Renal cortex interstitium (tissue), 11 donors: ENCODE results near the gene COG2. TPM values are rescaled to one million over a fixed set of nuclear protein-coding genes. Genes with fewer than 3 reads are reported as not detected.
"Not testable (repeated sequence)": the region's sequence is repeated elsewhere in the genome, so short reads cannot be mapped to it uniquely, and the experiment has no call there.

Experiments
- DNase-seq, 11 donors: peaks; one replicate each; pipeline ENCODE4 v3.0.0-alpha.2; 2013; ENCODE audit warnings: low read depth in 9 of 11, low spot score in 4 of 11; ENCODE audit errors: extremely low read depth in 1 of 11
- polyA plus RNA-seq, 3 donors: library from polyadenylated mRNA; unstranded; fragments of 120-200 nt; gene quantifications; one replicate each; pipeline ENCODE4 v1.2.1, GENCODE V29; 2013; ENCODE audit not compliant: insufficient read length in 3 of 3

Gene COG2
- polyA plus RNA-seq, 3 donors = 32.0 to 40.4 (median 33.1) TPM

GRCh38 chr1:230650300-230650699 is 8.0 kb downstream of the COG2 start:
- no peak for DNase-seq

DNA sequence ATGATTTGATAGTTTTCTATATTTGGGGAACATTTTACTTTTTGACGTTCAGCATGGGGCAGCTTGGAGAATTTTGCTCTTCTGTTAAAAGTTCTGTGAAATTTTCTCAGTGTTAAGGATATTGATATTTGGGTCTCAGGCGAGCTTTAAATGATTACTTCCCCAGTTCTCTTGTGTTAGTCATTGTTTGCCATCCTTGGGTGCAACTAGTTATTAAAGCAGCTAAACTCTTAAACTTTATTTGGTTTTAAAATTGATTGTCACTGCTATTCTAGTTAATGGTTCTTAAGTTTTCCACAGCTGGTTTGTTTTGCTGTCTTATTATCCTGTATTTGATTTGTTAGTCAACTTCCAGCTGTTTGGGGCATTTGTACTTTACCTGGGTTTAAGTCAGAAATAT is 9.0 kb downstream of the COG2 start:
- no peak for DNase-seq

DNA sequence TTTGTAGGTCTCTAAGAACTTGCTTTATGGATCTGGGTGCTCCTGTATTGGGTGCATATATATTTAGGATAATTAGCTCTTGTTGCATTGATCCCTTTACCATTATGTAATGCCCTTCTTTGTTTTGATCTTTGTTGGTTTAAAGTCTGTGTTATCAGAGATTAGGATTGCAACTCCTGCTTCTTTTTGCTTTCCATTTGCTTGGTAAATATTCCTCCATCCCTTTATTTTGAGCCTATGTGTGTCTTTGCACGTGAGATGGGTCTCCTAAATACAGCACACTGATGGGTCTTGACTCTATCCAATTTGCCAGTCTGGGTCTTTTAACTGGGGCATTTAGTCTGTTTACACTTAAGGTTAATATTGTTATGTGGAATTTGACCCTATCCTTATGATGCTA is 14.4 kb downstream of the COG2 start:
- not testable (repeated sequence) for DNase-seq

GRCh38 chr1:230658103-230658502 is 15.8 kb downstream of the COG2 start:
- DNase-seq = not testable (repeated sequence)

DNA sequence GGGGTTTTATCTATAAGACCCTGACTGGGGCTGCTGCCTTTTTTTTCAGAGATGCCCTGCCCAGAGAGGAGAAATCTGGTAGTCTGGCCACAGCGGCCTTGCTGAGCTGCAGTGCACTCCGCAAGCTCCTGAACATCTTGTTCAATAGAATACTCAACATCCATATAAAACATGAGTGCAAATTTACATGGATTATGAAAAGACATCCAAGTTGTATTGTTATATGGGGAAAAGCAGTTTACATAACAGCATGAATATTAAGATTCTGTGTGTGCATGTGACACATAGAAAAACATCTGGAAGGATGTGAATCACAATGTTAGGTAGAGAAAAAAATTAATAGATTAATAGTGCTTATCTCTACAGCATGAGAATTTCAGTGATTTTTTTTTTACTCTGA is 16.4 kb downstream of the COG2 start:
- DNase-seq = no peak

DNA sequence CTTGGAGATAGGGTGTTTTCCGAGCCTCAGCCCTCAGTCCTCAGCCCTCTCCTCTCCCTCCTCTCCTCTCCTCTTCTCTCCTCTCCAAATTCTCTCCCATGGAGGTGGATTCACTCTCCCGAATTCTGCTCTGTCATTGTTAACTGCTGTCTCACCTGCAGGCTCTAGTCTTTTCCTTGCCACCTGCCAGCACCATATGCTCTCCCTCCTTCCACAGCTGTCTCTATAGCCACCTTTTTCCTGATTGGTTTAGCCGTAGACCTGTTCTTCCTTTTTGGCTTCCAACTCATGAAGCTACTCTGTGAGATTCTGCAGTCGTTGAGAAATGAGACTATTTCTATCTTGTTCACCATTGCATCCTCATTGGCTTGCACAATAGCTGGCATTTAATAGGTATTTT is 19.7 kb downstream of the COG2 start:
- no peak for DNase-seq

DNA sequence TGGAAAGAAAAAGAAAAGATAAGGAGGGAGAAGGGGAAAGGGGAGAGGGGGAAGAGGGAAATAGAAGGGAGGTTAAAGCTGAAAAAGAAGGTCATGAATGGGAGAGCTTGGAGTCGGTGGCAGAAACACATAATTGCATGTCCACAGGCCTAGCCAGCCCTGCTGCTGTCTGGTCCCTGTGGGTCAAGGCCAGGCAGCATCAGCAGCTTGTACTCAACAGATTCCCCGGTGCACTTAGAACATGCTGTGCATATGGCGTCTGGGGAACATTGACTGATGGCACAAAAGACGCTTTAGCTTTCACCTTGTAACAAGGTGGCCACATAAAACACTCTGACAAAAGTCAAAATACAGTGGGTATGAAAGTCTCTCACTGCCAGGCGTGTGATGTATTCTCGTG is 25.9 kb downstream of the COG2 start:
- no peak for DNase-seq

GRCh38 chr1:230669543-230669942 is 27.3 kb downstream of the COG2 start:
- no peak for DNase-seq

GRCh38 chr1:230674581-230674980 is 32.3 kb downstream of the COG2 start:
- DNase-seq = no peak

DNA sequence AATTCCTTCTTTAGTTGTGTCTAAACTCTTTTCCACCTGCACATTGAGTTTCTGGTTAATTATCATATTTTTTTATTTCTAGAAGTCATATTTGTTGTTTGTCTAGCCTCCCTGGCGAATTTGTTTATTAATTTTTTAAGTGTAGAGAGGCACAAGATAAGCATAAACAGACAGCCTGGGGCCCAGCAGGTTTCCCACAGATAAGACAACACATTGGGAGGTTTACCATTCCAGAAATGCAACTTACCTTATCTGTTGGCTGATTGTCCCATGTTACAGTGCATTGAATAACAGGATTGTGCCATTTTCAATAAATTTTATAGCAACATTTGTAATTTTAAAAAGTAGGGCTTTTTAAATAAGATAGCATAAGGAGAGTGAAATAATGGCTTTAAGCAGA is 34.9 kb downstream of the COG2 start:
- DNase-seq = no peak

DNA sequence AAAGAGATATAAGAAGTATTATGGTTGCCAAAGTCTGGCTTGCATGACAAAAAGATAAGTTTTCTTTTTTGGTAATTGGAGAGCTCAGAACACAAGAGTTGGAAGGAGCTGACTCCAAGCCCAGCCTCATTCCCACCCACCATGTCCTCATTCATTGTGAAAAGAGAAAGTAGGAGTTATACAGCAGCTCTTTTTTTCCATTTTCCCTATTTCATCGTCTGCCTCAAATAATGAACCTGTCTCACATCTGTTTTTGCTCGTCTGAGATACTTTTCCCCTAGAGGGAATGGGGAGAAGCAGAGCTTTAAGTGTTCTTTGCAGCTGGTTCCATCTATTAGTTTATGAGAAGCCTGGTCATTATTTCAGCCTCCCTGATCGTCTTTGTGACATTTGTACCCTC is 36.9 kb downstream of the COG2 start:
- DNase-seq = no peak

GRCh38 chr1:230679825-230680224 is 37.5 kb downstream of the COG2 start:
- DNase-seq = no peak

GRCh38 chr1:230680300-230681025 is 38.2 kb downstream of the COG2 start:
- no peak for DNase-seq

DNA sequence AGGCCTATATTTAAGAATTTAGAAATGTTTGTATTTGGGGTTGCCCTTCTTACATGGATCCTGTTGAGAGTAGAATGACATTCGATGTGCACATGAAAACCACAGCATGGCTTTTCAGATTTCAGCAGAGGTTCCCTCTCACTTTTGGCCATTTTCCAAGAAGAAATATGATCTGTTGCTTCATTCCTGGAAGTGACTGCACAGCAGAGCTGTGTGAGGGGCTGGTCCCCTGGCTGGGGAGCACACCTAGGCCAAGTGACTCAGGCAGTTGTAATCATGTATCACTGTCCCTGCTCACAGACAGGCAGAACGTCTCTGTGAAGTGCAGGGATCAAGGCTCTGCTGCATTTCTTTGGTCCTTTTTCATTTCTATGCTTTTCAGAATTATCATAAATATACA is 39.3 kb downstream of the COG2 start:
- peak in 7 of 11 donors; percentile 20 to 39 (median 37) for DNase-seq

GRCh38 chr1:230682274-230682673 is 40.0 kb downstream of the COG2 start:
- no peak for DNase-seq

DNA sequence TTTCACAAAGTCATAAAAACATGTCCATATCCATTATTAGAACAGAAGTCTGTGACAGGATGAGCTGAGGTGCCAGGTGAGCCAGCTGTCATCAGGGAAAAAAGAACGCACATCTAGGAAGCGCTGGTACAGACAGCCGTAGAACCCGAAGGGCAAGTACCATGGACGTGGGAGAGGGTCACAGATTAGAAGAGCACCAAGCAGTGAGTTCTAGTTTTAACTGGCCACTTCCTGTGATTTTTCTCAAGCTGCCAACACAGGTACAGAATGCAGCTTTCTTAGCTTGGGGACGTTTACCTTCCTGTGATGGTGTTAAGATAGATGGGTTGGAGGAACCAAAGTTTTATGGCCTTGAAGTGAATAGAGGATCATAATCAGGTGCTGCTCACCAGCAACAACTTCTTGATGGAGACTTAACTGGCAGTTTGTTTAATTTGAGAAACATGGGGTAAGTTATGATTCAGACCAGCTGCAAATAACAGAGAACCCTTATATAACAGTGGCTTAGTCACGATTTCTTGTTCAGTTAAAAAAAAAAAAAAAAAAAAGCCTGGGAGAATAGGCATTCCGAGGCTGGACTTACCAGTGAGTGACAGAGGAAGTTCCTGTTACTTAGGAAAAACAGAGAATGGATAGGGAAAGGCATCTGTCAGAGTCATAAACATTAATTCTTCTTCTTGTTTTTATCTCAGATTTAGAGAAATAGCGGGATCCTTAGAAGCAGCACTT is 40.8 kb downstream of the COG2 start:
- DNase-seq = no peak

DNA sequence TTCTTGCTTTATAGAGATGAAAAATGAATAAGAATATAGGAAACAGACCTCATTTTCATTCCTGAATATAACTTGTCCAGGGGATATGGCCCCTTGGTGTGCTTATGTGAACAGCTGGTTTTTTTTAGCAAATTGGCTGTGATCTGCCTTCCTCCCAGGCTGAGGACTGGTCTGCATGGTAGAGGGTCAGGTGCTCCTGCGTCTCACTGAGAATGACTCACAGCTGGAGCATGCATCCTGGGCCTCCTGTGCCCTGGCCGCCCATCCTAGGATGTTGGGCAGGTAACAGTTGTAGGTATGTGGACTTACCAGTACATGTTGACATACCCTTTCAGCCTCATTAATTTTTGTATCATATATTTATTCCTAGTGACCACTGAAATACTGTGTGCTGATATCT is 41.9 kb downstream of the COG2 start:
- DNase-seq = no peak

DNA sequence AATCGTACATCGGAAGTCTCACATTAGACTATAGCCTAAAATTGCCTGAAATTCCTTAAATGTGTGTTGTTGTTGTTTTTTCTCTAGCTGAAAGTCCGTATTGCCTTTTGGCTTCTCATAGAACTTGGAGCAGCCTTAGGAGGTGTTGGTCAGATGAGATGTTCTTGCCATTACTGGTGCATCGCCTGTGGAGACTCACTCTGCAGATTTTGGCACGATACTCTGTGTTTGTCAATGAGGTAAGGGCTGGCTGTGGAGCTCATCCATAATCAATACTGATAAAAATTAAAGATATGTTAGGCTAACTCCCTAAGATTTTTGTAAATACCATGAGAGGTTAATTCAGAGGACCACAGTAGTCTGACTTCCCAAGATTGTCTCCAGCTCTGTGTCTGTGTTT is 42.7 kb downstream of the COG2 start:
- no peak for DNase-seq

DNA sequence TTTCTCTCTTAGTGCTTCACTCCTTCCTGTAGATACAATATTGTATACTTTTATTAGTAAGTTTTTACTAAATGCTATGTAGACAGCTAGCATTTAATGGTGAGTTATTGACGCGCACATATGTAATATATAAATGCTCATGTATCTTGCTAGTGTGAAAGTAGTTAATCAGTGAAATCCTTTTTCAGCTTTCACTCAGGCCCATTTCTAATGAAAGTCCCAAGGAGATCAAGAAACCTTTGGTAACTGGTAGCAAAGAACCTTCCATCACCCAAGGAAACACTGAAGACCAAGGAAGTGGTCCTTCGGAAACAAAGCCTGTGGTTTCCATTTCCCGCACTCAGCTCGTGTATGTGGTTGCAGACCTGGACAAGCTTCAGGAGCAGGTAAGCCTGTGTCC is 44.5 kb downstream of the COG2 start:
- no peak for DNase-seq

- no peak for DNase-seq
Measured at GRCh38 chr1:230690101-230690500, 47.8 kb downstream of the COG2 start.

DNA sequence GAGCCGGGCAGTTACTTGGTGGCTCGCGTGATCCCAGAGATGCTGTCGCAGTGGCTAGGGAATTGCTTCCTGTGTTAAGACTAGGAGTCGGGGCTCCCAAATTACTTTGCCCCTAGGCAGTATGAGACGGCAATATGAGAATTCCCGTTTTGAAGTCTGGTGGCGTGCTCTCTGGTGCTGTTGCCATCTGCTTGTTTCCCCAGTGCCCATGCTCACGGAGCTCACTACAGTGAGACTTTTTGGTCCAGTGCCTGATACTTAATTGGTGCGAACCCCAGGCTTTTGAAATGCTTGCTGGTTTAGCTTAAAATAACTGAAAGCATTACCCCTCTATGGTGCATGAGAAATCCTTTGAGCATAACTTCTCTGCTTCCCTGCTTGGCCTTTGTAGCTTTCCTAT is 49.3 kb downstream of the COG2 start:
- no peak for DNase-seq
